Measurements from ENCODE around the gene SARM1. TPM values are rescaled to one million over a fixed set of nuclear protein-coding genes. Genes with fewer than 3 reads are reported as not detected.

The SARM1 gene
- total and polyA plus RNA-seq, 8 donors = 11.7 to 19.9 (median 13.2) TPM

DNA sequence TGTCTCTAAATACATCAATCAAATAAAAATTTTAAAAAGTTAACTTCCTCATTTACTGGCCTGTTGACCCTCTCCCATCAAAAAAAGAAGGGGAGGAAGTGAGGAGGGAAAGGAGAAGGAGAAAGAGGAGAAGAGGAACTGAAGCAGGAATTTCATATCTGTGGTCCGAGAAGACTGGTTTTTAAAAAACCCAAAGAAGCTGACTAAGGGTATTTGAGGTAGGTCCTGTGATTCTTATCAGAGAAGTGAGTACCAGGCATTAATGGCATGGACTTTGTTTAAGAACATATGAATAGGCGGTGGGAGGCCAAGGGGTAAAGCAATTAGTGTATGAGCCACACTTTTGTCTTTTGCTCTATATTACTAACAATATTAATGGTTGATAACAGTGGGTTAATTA lies 32.5 kb downstream of the SARM1 start:
- Histone ChIP-seq H3K4me1 (peaks cover 11 to 57% of the 10 kb centered on the region in 2 donors), H3K9me3 (no peaks in the 10 kb centered on the region), H3K36me3 (peaks cover 0 to 26% of the 10 kb centered on the region in 2 donors), H3K4me3 (peak overlapping the region in 1 of 2 donors; percentile 72), H3K27ac (no peak overlapping the region), H3K27me3 (peaks cover 0 to 27% of the 10 kb centered on the region in 2 donors)
- DNase-seq = no peak
- no peak for ATAC-seq
- intact Hi-C loops (cut with DNase I) = no loop called here
- TF ChIP-seq, protein P1, sequence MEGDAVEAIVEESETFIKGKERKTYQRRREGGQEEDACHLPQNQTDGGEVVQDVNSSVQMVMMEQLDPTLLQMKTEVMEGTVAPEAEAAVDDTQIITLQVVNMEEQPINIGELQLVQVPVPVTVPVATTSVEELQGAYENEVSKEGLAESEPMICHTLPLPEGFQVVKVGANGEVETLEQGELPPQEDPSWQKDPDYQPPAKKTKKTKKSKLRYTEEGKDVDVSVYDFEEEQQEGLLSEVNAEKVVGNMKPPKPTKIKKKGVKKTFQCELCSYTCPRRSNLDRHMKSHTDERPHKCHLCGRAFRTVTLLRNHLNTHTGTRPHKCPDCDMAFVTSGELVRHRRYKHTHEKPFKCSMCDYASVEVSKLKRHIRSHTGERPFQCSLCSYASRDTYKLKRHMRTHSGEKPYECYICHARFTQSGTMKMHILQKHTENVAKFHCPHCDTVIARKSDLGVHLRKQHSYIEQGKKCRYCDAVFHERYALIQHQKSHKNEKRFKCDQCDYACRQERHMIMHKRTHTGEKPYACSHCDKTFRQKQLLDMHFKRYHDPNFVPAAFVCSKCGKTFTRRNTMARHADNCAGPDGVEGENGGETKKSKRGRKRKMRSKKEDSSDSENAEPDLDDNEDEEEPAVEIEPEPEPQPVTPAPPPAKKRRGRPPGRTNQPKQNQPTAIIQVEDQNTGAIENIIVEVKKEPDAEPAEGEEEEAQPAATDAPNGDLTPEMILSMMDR (IDR thresholded peaks at IDR 0.05) = no peak

DNA sequence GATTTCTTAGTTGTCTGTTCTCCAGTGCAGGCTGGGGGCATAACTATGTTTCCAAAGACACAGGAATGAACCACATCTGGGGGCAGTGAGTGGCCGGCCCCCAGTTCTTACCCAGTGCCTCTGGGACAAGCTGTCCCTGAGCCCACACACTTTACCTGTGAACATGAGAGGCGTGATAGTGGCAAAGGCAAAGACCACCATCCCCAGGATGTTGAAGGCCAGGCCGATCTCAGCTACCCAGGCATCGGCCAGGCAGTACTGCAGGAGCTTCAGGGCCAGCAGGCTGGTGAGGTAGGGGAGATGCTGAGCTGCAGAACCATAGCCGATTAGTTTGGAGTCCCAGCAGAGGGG lies 32.9 kb downstream of the SARM1 start:
- Histone ChIP-seq H3K27ac (no peak overlapping the region), H3K4me1 (peaks cover 11 to 53% of the 10 kb centered on the region in 2 donors), H3K27me3 (peaks cover 0 to 27% of the 10 kb centered on the region in 2 donors), H3K9me3 (no peaks in the 10 kb centered on the region), H3K36me3 (peaks cover 0 to 22% of the 10 kb centered on the region in 2 donors), H3K4me3 (peak overlapping the region in 1 of 2 donors; percentile 72)
- DNase-seq (no peak), ATAC-seq (no peak)
- intact Hi-C loops (cut with DNase I) = no loop called here
- TF ChIP-seq, protein P1 (IDR thresholded peaks at IDR 0.05) = no peak

DNA sequence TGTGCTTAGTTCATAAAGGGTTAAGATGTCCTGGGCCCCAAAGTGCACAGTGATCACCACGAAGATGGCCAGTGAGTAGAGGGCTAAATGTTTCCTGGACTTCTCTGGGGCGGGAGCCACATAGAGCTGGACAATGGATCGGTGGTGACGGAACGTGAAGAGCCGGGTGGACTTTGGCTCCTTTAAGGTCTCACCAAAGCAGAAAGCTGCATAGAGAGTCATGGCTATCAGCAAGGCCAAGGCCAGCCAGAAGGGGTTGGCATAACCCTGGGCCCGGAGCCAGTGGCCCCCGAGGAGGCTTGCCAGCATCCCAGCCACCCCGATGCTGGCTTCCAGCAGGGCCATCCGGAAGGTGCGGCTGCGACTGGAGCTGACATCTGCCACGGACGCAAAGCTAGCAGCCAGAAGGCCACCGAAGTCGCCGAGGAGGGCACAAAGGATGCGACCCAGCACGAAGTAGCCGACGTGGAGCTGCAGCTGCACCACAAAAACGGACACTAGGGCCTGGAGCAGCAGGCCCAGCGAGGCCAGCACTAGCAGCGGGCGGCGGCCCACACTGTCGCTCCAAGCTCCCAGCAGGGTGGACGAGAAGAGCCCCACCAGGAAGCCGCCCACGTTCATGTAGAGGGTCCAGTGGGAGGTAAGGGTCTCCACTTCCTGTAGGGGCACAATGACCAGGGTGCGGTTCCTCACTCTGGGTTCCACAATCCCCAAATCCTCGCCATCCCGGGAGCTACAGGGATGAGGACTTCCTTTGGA lies 33.5 kb downstream of the SARM1 start:
- intact Hi-C loops (cut with DNase I) = no loop called here
- Histone ChIP-seq H3K27me3 (peaks cover 0 to 27% of the 10 kb centered on the region in 2 donors), H3K4me1 (peaks cover 11 to 50% of the 10 kb centered on the region in 2 donors), H3K27ac (no peak overlapping the region), H3K4me3 (peak overlapping the region; percentile 72 to 97), H3K9me3 (no peaks in the 10 kb centered on the region), H3K36me3 (peaks cover 0 to 18% of the 10 kb centered on the region in 2 donors)
- ATAC-seq (peak; percentile 3), DNase-seq (no peak)
- TF ChIP-seq, protein P1 (IDR thresholded peaks at IDR 0.05) = no peak

DNA sequence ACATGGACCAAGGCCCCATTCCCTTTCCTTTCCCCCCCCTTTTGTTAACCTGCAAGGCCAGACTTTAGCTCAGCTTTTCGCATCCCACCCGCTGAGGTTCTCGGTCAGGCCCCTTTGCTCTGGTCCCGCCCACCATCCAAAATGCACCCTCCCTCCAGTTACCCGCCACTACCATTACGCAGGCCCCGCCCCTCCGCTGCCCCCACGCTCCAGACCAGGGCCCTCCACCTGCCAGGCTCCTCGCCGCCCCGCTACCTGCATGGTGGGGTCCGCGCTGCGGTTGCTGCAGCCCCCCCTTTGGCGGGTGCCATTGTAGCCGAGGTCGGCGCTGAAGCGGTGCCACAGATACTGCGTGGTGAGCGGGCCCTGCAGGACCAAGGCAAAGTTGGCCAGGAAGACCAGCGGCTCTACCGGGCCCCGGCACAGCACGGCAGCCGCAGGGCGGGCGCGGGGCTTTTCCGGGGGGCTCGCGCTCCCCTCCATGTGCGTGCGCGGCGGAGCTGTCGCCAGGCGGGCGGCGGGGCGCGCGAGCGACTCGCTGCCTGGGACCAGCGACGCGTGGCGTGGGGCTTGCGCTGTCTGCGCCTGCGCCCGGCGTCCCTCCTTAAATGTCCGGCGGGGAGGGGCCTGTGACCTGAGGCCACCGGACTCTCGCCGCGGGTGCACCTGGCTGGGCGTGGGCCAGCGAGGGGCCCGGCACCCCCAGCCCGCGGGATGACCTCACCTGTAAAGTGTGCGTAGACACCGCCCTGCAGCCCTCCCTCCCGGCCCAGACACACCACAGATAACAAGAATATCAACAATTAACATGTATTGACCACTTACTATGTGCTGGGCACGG lies 34.4 kb downstream of the SARM1 start, which contains the start of gene SLC46A1:
SLC46A1 (minus strand) TSS at position 581 of the 841 bp plus-strand sequence; CDS start at position 483, 98 bp downstream.
- Histone ChIP-seq H3K4me3 (peak within 1 kb of the TSS; percentile 72 to 97), H3K36me3 (peaks cover 0 to 12% of the 10 kb centered on the region in 2 donors), H3K9me3 (no peaks in the 10 kb centered on the region), H3K4me1 (peaks cover 11 to 50% of the 10 kb centered on the region in 2 donors), H3K27ac (peak within 1 kb of the TSS in 1 of 2 donors; percentile 66), H3K27me3 (peaks cover 0 to 27% of the 10 kb centered on the region in 2 donors)
- TF ChIP-seq, protein P1 (IDR thresholded peaks at IDR 0.05) = no peak
- DNase-seq (peak in 3 of 4 donors; percentile 45 to 91 (median 57)), ATAC-seq (peak; percentile 85)
- intact Hi-C loops (cut with DNase I) = no loop called here

DNA sequence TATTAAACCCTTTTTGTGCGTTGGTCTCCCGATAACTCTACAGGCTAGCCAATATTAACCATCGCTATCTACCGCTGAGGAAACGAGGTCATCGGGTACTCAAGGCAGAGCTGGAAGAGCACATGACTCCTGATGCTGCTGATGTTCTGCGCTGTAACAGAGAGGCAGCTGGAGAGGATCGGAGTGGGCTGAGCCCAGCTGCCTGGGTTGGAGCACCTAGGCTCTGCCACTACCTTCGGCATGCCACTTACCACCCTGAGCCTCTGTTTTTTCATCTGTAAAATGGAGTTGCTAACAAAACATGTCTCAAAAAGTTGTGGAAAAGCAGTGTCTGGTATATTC lies 35.0 kb downstream of the SARM1 start:
- peaks cover 0 to 12% of the 10 kb centered on the region in 2 donors for H3K36me3 ChIP-seq
- intact Hi-C loops (cut with DNase I) = no loop called here
- H3K27ac ChIP-seq = no peak overlapping the region
- TF ChIP-seq, protein P1 (IDR thresholded peaks at IDR 0.05) = no peak
- DNase-seq (no peak), ATAC-seq (peak; percentile 42)
- H3K4me1 ChIP-seq = peaks cover 11 to 50% of the 10 kb centered on the region in 2 donors
- H3K9me3 ChIP-seq = no peaks in the 10 kb centered on the region
- H3K27me3 ChIP-seq = peaks cover 0 to 27% of the 10 kb centered on the region in 2 donors
- H3K4me3 ChIP-seq = peak overlapping the region; percentile 72 to 97

Measured in left lung (tissue), 10 donors.